MM.1S (cell line): ENCODE results near the gene SEZ6L.

Source experiments
- DNase-seq: peaks from one replicate; pipeline ENCODE4 v3.0.0-alpha.2; 2015
- H2AFZ ChIP-seq: fragments of 300-600 bp; sonication (generic); 2 replicates; pipeline ENCODE4 v1.6.0; 2016; ENCODE audit warnings: antibody characterized with exemption, low read length
- H3F3A ChIP-seq: fragments of 300-600 bp; sonication (generic); 2 replicates; pipeline ENCODE4 v1.6.1; 2016; ENCODE audit warnings: mild to moderate bottlenecking, antibody characterized with exemption, low read length, moderate library complexity, mixed read lengths; ENCODE audit not compliant: insufficient read depth
- H3K27ac ChIP-seq: fragments of 300-600 bp; sonication (generic); 2 replicates; pipeline ENCODE4 v1.5.1; 2016; ENCODE audit warnings: mild to moderate bottlenecking, low read length
- H3K27me3 ChIP-seq: fragments of 300-600 bp; sonication (generic); replicated peaks from 2 replicates; pipeline ENCODE4 v1.6.0; 2016; ENCODE audit warnings: low read length; ENCODE audit not compliant: insufficient read depth
- H3K36me3 ChIP-seq: fragments of 300-600 bp; sonication (generic); replicated peaks from 2 replicates; pipeline ENCODE4 v1.6.1; 2016; ENCODE audit warnings: mild to moderate bottlenecking, low read length, mixed read lengths; ENCODE audit not compliant: insufficient read depth
- H3K4me1 ChIP-seq: fragments of 300-600 bp; sonication (generic); 2 replicates; pipeline ENCODE4 v1.6.1; 2016; ENCODE audit warnings: low read length, mixed read lengths
- H3K4me2 ChIP-seq: fragments of 300-600 bp; sonication (generic); 2 replicates; pipeline ENCODE4 v1.6.0; 2016; ENCODE audit warnings: low read depth, low read length
- H3K4me3 ChIP-seq: fragments of 300-600 bp; sonication (generic); 2 replicates; pipeline ENCODE4 v1.5.1; 2016; ENCODE audit warnings: low read length, mixed read lengths
- H3K79me2 ChIP-seq: fragments of 300-600 bp; sonication (generic); 2 replicates; pipeline ENCODE4 v1.6.1; 2016; ENCODE audit warnings: mixed run types, low read length, mixed read lengths
- H3K9ac ChIP-seq: fragments of 300-600 bp; sonication (generic); 2 replicates; pipeline ENCODE4 v1.6.1; 2016; ENCODE audit warnings: low read length, mixed read lengths
- H3K9me2 ChIP-seq: fragments of 300-600 bp; sonication (generic); replicated peaks from 2 replicates; pipeline ENCODE4 v1.6.1; 2016; ENCODE audit warnings: mild to moderate bottlenecking, low read length, mixed read lengths; ENCODE audit not compliant: insufficient read depth
- H3K9me3 ChIP-seq: fragments of 300-600 bp; sonication (generic); replicated peaks from 2 replicates; pipeline ENCODE4 v1.6.1; 2016; ENCODE audit warnings: mild to moderate bottlenecking, low read length, mixed read lengths; ENCODE audit not compliant: insufficient read depth
- H4K20me1 ChIP-seq: fragments of 300-600 bp; sonication (generic); 2 replicates; pipeline ENCODE4 v1.6.1; 2016; ENCODE audit warnings: mild to moderate bottlenecking, low read length, moderate library complexity, mixed read lengths; ENCODE audit not compliant: insufficient read depth
- EZH2 ChIP-seq: fragments of 300-600 bp; sonication (generic); optimal IDR thresholded peaks from 2 replicates; pipeline ENCODE3; 2017; ENCODE audit warnings: low read depth, mild to moderate bottlenecking, antibody characterized with exemption, low read length, mixed read lengths
- EZH2phosphoT487 ChIP-seq: fragments of 300-600 bp; sonication (generic); IDR thresholded peaks from 2 replicates; pipeline ENCODE4 v1.6.1; 2018; ENCODE audit warnings: antibody characterized with exemption, low read length
- TF ChIP-seq, protein P1 (sequence below): fragments of 300-600 bp; sonication (generic); IDR thresholded peaks from 2 replicates; pipeline ENCODE4 v1.5.1; 2016; ENCODE audit warnings: antibody characterized with exemption, low read length, mixed read lengths

The SEZ6L gene

DNA sequence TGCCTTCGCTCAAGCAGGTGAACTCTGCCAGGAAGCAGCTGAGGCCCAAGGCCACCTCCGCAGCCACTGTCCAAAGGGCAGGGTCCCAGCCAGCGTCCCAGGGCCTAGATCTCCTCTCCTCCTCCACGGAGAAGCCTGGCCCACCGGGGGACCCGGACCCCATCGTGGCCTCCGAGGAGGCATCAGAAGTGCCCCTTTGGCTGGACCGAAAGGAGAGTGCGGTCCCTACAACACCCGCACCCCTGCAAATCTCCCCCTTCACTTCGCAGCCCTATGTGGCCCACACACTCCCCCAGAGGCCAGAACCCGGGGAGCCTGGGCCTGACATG lies 123.4 kb downstream of the SEZ6L start:
- no peak for TF ChIP-seq EZH2
- TF ChIP-seq, protein P1, sequence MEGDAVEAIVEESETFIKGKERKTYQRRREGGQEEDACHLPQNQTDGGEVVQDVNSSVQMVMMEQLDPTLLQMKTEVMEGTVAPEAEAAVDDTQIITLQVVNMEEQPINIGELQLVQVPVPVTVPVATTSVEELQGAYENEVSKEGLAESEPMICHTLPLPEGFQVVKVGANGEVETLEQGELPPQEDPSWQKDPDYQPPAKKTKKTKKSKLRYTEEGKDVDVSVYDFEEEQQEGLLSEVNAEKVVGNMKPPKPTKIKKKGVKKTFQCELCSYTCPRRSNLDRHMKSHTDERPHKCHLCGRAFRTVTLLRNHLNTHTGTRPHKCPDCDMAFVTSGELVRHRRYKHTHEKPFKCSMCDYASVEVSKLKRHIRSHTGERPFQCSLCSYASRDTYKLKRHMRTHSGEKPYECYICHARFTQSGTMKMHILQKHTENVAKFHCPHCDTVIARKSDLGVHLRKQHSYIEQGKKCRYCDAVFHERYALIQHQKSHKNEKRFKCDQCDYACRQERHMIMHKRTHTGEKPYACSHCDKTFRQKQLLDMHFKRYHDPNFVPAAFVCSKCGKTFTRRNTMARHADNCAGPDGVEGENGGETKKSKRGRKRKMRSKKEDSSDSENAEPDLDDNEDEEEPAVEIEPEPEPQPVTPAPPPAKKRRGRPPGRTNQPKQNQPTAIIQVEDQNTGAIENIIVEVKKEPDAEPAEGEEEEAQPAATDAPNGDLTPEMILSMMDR: no peak
- no peak for TF ChIP-seq EZH2phosphoT487
- peaks cover 17% of the 10 kb centered on the region for H3K27me3 ChIP-seq
- H2AFZ ChIP-seq: no peak overlapping the region
- peaks cover 5% of the 10 kb centered on the region; the same call in 1 of the 2 replicates for H3K4me1 ChIP-seq
- H3K36me3 ChIP-seq: no peaks in the 10 kb centered on the region
- H3K4me2 ChIP-seq: no peak overlapping the region
- no peak for DNase-seq
- no peaks in the 10 kb centered on the region for H3F3A ChIP-seq
- no peaks in the 10 kb centered on the region for H4K20me1 ChIP-seq
- no peak overlapping the region for H3K9ac ChIP-seq
- H3K4me3 ChIP-seq: no peak overlapping the region
- H3K79me2 ChIP-seq: no peaks in the 10 kb centered on the region
- H3K27ac ChIP-seq: no peak overlapping the region
- no peaks in the 10 kb centered on the region for H3K9me3 ChIP-seq
- no peaks in the 10 kb centered on the region for H3K9me2 ChIP-seq

GRCh38 chr22:26295563-26296126 lies 126.4 kb downstream of the SEZ6L start:
- Histone ChIP-seq H3K27me3 (peaks cover 15% of the 10 kb centered on the region; the same call in 1 of the 2 replicates), H4K20me1 (no peaks in the 10 kb centered on the region), H3K9ac (no peak overlapping the region), H3K79me2 (no peaks in the 10 kb centered on the region), H3K36me3 (no peaks in the 10 kb centered on the region), H3K4me1 (peaks cover 5% of the 10 kb centered on the region; the same call in 1 of the 2 replicates), H3K4me3 (no peak overlapping the region), H3K4me2 (peak overlapping the region; percentile 70), H3K9me3 (no peaks in the 10 kb centered on the region), H3K9me2 (no peaks in the 10 kb centered on the region), H3F3A (no peaks in the 10 kb centered on the region), H3K27ac (no peak overlapping the region), H2AFZ (peak overlapping the region; percentile 89)
- TF ChIP-seq, protein P1: no peak
- TF ChIP-seq EZH2phosphoT487: no peak
- no peak for TF ChIP-seq EZH2
- no peak for DNase-seq

DNA sequence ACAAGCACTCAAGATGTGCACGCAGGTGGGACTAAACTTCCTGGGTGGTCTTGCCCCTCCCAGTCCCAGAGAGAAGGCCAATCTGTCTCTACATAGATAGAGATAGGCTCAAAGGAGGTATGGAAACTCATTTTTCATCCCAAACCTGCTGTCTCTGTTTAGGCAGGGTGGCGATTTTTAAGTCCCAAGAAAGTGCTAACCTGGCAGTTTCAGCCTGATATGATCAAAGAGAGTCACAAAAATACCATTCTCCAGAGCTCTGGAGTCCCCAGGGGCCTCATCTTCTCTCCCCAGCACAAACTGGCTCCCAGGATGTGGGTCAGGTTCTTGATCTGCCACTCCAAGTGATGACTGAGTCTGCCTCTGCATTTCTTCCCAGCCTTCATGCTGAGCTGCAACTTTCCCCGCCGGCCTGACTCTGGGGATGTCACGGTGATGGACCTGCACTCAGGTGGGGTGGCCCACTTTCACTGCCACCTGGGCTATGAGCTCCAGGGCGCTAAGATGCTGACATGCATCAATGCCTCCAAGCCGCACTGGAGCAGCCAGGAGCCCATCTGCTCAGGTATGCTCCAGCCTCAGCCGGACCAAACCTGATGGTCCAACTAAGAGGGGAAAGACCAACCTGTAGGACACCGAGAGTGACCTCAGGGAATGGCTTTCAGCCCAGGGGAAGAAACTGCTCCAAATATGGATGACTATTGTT lies 129.5 kb downstream of the SEZ6L start:
- TF ChIP-seq EZH2phosphoT487: no peak
- TF ChIP-seq, protein P1: no peak
- TF ChIP-seq EZH2: no peak
- peaks cover 34% of the 10 kb centered on the region for H3K27me3 ChIP-seq
- no peak for DNase-seq
- peaks cover 5% of the 10 kb centered on the region; the same call in 1 of the 2 replicates for H3K4me1 ChIP-seq
- no peaks in the 10 kb centered on the region for H3K9me3 ChIP-seq
- no peaks in the 10 kb centered on the region for H3F3A ChIP-seq
- H3K4me3 ChIP-seq: no peak overlapping the region
- H3K4me2 ChIP-seq: no peak overlapping the region
- no peaks in the 10 kb centered on the region for H3K36me3 ChIP-seq
- no peaks in the 10 kb centered on the region for H3K79me2 ChIP-seq
- no peak overlapping the region for H3K9ac ChIP-seq
- H4K20me1 ChIP-seq: no peaks in the 10 kb centered on the region
- H2AFZ ChIP-seq: no peak overlapping the region
- H3K9me2 ChIP-seq: no peaks in the 10 kb centered on the region
- no peak overlapping the region for H3K27ac ChIP-seq
